CD4-positive, alpha-beta T cell treated with Interleukin-15 for 4 hours (primary cell): ENCODE data around the gene SOX21.

ENCODE experiments used
- DNase-seq: peaks from one replicate; pipeline ENCODE4 v3.0.0-alpha.2; 2020; ENCODE audit warnings: low spot score

Gene SOX21

DNA sequence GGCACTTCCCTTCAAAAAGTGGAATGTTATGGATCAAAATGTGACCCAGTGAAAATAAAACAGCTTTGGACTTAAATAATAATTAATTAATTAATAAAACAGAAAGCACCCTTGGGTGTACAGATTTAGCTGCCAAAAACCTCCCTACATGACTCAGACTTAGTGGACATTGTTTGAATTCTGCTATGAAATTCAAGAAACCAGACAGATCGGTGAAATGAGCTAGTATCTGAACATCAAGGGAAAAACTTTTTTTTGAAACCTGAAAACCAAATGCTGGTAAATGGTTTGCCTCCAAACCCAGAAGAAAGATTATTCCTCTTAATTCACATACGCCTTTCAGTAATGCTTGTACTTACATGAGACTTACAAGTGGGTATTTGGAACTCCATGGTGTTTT is 33.5 kb downstream of the SOX21 start:
- DNase-seq, result no peak

DNA sequence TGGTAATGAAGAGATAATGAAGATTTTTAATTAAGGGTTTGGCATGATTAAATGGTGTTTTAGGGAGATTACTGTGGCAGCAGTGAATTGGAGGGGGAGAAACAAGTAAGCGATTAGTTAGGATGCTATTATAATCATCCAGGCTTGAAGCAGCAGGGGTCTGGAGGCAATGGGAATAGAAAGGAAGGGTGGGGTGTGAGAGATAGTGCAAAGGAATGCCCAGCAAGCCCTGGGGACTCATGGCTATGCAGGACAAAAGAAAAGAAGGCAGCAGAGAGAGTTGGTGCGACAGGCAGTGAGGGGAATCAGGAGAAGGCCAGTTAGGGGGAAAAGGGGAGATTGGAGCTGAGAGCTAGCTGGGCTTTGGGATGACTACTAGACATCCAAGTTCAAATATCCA is 34.5 kb downstream of the SOX21 start:
- DNase-seq, result no peak

DNA sequence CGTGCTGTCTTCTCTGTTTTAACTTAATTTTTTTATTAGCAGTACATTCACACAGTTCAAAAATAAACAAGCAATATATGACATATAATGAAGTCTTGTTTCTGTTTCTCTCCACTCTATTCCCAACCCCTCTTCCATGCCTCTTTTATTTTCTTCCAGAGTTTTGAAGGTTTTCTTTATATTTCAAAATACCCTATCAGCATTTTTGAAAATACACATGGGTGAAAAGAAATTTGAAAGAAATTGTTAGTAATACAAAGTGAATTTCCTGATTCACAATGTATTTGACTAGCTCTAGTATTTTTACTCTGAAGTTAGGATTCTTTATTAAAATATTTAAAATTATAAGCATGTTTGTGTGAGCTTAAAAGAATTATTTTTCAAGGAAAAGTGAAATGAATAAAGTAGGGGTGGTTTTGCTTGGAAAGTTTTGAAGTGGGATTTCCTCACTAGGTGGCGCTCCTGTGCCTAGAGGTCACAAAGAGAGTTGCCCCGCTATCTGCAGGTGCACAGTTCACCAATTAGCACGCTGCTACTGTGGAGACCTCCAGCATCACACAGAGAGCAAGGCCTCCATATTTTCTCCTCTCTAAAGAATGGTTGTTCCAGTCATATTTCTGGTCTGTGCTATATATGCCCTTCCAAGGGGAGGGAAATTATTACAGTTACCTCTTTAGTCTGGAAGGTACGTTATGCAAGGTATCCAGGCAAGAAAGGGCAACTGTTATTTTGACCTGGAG is 37.6 kb downstream of the SOX21 start:
- peak; percentile 41 for DNase-seq

GRCh38 chr13:94673851-94674250 is 38.5 kb downstream of the SOX21 start:
- DNase-seq, result no peak

GRCh38 chr13:94672400-94672799 is 39.9 kb downstream of the SOX21 start:
- DNase-seq, result no peak

GRCh38 chr13:94667190-94667589 is 45.2 kb downstream of the SOX21 start:
- DNase-seq, result no peak

GRCh38 chr13:94666065-94666464 is 46.3 kb downstream of the SOX21 start:
- DNase-seq, result no peak

DNA sequence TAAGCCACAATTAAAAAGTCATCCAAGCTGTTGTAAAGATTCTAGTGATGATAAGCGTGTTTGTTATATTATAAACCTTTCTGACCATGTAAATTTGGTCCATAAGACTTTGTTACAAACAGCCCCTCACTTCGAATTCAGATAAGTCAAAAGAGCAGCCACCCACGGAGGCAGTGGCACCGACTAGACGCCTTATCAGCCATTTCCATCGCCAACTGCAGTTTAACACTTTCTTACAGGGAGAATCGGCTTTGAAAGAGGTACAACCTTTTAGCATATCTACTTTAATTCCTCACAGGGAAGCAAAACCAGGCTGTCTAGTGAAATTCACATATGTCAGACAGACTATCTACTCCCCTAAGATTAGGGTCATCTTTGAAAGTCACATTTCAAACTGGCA is 47.5 kb downstream of the SOX21 start:
- no peak for DNase-seq

DNA sequence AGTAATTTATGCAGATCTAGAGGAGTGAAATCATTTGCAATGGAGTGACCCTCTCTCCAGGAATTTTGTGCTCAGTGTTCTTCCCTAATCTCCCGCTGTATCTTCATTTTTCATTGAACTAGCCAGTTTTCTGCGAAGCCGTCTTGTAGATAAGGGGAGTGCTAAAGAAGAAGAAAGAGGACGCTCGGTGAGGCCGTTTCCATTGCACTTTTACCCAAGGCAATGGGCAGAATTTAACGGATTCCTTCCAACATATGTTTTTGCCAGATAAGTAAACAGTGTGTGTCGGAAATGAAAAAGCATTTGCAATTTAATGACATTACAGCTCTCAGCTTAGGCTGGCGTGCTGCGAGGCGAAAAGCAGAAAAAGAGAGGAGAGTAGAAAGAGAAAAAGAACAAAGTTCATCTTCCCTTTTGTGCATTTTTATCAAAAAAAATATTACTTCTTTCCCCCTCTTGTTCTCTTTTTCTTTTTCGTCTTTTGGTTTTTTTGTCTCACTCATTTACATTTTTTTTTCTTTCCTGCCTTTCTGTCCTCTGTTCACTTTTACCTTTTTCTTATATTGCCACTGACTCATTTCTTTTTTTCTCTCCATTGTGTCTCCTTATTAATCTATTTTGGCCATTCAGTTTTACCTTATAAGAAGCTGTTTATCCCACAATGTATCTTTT is 49.9 kb downstream of the SOX21 start:
- no peak for DNase-seq

DNA sequence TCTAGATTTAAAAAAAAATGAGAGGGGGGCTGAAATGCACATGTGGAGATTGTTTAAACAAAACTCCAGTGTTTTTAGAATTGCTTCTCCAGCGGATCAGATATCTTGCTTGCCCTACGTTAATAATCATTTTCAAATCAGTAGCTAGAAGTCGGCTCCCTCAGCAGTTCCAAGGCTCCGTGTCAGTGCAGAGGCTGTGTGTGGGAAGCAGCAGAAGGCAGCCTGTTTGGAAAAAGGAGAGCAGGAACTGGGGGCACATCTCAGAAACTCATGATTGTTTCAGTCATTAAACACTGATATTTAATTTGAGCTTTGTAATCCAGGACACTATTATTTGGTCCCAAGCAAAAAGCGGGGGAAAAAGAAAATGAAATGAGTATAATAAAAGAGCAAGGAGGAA is 50.9 kb downstream of the SOX21 start:
- DNase-seq, result no peak

DNA sequence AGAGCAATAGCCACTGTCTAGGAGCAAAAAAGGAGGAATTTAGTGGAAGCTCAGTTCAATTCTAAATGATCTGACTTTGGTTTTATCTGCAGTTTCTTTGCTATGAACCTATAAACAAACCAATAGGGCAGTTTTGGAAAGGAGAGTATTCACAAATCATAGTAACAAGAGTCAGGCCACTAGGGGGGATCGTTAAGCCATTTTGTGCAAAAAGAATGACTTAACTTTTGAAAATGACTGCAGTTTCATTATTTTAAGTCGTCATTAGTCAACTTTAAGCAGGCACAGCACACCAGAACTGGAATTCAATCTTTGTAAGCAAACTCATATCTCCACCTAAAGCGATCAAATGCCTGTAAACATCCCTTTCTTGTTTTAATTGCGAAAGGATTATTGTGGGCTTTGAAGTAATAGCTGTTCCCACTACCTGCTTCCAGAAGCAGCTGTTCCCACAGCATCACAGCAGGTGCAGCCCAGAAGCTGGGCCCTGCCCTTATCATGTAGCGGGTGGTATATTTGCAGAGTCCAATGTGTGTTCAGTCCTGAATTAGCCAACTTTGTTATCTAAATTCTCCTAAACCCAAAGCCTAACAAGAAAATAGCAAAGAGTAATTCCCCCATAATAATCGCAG is 51.5 kb downstream of the SOX21 start:
- DNase-seq, result no peak
